Stimulated activated CD4-positive, alpha-beta T cell treated with anti-CD3 and anti-CD28 coated beads, Interleukin-15, amount 100 ng/mL, for 1 hour (primary cell): ENCODE measurements around the gene ALOX5.
"Not testable (repeated sequence)": the region's sequence is repeated elsewhere in the genome, so short reads cannot be mapped to it uniquely, and the experiment has no call there.

Experiments used
- DNase-seq, 2 donors: peaks; one replicate each; pipeline ENCODE4 v3.0.0-alpha.2; 2020; ENCODE audit warnings: low read depth in 1 of 2, low spot score in 1 of 2

ALOX5 gene

DNA sequence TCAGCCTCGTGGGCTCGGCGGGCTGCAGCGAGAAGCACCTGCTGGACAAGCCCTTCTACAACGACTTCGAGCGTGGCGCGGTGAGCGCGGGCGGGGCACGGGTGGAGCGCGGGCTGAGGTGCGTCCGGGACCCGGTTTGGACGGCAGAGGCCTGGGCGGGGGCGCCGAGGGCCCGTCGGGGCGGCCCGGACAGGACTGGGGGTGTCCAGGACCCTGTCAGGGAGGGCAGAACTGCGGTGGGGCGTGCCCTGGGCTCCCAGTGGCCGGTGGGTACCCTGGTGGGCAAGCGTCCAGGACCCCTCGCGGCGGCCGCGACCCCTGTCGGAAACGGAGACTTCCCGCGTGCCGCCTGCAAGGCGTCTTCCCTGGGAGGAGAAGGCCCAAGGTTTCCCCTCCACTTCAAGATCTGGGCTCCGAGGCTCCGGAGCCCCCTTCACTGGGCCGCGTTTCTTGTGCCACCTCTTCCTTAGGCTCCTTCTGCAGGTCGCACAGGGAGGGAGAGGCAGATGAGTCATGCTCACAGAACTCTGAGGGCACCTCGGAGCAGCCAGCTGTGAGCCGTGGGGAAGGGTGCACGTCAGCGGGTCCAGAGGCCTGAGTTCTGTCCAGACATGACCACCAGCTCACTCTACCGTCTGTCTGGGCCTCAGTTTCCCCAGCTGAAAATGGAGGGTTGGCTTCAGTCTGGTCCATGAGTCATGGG lies 485 bp downstream of the ALOX5 start:
- DNase-seq = no peak

DNA sequence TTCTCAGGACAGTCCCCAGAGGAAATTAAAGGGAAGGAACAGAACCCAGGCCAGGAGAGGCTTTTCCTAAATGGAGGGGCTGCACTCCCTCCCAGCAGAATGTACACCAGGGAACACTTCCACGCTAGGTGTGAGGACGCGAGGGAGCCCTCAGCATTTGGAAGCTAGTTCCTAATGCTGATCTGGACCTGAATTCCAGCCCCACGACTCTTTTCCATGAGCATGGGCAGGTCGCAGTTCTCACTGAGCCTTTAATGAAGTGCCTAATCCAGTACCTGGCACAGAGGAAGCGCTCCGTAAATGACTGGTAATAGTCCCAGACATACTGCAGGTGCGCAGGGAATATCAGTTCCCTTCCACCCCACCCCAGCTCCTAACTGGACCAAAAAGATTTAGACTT lies 1.1 kb downstream of the ALOX5 start:
- DNase-seq = no peak

DNA sequence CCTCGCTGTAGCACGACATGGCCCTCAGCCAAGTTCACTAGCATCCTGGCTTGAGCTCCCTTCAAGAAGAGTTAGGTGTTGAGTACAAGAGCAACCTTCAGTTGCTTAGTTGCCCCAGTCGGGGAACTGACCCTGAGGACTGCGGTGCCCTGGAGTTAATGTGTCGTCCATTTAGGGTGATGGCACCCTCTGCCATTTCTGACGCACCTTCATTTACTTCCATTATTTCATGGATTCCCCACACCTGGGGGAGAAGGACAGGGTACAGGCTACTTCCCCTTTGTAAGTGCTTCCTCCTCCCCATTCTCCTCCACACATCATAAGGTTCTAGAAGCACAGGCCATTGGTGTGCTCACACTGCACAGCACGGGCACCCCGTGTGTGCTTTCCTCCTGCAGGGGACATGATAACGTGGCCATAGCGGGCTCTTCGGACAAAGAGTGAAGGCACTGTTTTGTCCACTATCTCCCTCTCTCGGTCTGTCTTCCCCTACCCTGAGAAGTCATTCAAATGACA lies 1.8 kb downstream of the ALOX5 start:
- DNase-seq = no peak

DNA sequence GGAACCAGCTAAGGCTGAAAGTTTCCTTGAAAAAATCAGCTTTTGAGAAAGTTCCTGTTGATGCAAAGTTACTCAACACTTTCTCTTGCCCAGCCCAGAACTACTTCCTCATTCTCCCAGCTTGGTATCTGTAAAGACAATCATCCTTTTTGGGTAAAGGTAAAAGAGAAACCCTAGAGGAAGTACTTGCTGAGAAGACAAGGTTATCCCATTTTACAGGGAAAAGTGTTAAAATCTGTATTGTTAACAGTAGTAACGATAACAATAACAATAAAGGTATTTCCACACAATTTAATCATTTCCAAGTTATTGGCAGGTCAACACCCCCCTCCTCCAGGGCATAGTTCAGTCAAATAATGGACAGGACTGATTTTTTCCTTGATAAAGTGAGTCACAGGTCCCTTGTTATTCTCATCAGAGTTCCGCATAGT lies 2.4 kb downstream of the ALOX5 start:
- no peak for DNase-seq

DNA sequence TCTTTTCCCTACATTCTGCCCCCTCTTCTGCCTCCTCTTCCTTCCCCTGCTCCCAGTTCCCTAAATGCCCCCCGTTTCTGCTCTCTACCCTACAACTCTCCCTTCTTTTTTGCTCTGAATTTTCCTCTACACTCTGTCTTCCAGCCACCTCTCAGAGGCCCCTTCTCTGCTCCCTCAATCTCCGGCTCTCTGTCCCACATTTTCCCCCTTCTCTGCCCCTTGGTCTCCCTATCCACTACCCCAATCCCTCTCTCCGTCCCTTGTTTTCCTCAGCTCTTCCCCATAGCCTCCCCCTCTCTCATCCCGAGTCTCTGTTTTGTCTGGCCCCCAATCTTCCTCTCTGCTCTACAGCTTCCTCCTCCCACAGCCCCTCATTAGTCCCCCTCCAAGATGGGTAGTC lies 3.3 kb downstream of the ALOX5 start:
- no peak for DNase-seq

DNA sequence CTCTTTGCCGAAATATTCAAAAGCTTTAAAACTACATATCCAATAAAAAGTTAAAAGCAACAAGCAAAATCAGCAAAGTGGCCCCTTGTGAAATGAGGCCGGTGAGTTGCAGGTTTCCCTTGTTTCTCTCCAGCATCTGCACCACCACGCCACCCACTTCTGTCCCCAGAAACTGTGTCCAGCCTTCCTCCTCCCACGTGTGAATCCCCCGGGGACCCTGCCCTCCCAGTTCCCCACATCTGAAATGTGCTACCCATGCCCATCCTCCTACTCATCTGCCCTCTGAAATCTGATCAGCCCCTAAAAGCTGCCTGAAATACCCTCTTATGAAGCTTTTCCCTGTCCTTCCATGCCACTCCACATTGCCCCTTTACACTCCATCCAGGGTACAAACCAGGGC lies 3.8 kb downstream of the ALOX5 start:
- DNase-seq = no peak

DNA sequence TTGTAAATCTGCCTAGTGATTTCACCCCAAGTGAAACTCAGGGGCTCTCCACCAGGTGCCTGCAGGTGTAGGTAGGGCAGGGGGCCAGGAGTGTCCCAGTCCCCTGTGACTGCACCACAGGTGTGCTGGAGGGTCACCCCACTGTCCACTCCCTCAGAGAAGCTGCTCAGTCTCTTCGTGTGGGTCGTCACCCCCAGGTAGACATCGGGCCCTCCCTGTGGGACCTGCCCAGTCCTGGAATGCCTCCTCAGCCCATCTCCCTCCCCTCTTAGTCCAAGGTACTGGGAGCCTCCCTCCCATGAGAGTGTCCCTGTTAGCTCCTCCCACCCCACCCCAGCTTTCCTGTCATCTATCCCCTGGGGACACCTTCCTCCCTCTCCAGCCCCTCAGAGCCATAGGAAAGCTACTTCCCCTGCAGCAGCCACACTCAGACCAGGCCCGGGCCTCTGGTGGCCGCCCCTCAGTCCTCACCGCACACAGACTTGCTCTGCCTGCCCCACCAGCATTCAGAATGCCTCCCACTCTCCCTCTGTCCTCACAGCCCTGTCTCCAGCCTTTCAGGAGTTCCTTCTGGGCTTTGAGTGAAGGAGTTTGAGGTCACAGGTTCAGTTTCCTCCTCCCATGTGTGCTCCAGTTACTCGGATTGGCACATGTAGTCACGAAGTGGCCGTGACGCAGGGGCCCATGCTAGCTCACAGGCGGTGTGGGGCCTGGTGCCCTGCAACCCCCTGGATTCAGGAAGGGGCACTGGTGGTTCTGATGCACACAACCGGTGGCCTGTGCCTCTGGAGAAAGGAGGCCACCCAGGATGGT lies 5.1 kb downstream of the ALOX5 start:
- DNase-seq = no peak

DNA sequence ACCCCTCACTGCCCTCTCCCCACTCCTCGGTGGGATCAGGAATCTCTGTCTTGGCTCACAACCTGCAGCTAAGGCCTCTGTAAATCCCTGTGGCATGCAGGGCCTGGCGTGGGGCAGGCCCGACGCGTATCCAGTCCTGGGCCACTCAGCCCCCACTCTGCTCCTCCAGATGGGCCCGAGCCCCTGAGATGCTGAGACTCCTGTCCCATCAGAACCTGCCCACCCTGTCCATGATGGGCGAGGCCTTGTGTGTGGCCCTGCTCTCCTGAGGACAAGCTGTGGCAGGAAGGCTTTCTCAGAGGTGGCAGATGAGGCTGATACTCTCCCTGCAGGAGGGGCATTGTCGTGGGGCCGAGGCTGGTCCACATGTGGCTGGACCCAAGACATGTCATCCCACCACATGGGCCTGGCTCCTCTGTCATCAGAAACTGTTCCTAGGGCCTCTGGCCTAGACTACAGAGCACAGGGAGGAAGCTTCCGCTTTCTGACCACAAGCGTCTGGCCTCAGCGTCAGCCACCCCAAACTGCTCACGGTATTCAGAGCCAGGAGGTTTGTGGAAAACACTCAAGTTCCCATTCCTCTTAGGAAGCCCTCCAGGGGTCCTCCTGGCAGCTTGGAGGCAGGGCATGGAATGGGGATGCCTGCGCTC lies 6.0 kb downstream of the ALOX5 start:
- no peak for DNase-seq

DNA sequence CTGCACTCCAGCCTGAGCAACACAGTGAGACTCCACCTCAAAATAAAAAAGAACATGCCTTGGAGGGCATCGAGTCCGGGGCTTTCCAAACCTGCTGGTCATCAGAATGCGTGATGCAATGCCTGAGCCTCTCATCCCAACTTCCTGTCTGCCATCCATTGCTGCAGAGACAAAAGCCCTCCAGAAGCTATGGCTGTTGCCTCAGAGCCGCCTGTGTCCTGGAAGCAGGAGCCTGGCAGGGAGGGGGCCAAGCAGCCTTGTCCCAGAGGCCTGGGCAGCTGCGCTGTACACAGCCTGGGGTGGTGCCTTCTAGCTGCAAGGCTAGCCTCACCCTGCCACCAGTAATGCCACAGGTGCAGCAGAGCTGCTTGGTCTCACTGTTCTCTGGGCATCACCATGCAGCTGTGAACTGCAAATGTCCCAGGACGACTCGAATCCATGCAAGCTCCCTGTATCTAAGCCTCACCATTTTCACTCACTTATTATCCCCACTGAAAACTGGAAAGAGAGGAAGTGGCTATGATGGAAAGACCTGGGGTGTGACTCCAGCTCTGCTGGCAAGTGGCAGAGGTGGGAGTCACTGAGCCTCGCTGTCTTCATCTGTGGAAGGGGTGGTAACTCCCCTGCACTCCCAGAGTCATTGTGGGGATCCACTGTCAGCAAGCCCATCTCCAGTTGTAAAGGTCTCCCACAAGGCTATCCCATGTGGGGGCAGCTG lies 7.0 kb downstream of the ALOX5 start:
- no peak for DNase-seq

DNA sequence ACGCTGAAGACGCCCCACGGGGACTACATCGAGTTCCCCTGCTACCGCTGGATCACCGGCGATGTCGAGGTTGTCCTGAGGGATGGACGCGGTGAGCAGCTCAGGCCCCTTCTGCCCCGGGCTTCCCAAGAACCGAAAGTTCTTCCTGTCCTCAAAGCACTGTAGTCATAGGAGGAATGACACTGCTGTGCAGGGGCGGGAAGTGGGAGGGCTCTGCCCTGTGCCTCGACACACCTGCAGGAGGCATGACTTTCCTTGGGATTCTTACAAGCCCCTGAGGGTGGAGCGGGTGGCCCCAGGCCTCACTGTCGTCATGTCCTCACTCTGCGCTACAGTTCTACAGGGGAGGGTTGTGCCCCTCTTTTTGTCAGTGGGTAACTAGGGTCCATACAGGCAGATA lies 8.6 kb downstream of the ALOX5 start:
- DNase-seq = no peak

DNA sequence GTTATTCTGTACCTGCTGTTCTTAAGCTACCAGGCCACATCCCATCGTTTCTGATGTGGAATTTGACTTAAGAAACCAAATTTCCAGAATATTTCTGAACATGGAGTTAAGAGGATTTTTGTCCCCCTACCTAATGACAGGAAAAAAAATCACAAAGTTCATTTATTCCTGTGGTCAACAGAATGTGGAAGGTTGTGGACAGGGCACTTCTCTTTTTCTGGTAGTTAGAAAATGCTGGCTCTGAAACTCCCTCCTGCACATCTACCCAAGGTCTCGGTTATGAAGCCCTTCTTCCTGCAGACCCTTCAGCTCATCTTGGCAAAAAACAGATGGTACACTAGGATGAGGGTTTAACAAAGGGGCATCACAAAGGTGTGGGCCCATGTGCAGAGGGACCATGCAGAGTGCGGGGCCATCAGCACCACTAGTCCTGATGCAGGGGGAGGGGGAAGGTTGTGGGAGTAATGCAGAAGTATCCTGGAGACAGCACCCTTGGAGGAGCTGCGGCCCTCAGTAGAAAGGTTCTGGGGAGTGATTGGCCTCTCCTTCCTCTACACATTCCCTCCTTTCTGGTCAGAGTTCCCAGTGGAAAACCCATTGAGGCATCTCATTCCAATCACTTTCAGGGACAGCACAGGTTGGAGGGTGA lies 9.8 kb downstream of the ALOX5 start:
- no peak for DNase-seq

DNA sequence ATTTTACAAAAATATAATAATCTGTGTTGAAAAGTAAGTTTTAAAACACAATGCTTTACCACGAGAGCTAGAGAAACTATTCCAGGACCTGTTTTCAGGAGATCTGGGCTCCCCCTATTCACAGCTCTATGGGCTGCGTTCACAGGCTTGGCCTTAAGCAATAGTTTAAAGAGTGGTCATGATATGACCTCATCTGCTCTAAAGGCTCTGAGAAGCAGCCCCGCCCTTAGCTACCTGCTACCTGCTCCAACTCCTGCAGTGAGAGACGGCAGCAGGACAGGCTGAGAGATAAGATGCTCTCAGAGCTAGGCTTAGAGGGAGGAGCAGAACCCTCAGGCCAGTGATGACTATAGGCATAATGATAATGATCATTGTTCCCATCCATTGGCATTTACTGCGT lies 12.6 kb downstream of the ALOX5 start:
- no peak for DNase-seq

DNA sequence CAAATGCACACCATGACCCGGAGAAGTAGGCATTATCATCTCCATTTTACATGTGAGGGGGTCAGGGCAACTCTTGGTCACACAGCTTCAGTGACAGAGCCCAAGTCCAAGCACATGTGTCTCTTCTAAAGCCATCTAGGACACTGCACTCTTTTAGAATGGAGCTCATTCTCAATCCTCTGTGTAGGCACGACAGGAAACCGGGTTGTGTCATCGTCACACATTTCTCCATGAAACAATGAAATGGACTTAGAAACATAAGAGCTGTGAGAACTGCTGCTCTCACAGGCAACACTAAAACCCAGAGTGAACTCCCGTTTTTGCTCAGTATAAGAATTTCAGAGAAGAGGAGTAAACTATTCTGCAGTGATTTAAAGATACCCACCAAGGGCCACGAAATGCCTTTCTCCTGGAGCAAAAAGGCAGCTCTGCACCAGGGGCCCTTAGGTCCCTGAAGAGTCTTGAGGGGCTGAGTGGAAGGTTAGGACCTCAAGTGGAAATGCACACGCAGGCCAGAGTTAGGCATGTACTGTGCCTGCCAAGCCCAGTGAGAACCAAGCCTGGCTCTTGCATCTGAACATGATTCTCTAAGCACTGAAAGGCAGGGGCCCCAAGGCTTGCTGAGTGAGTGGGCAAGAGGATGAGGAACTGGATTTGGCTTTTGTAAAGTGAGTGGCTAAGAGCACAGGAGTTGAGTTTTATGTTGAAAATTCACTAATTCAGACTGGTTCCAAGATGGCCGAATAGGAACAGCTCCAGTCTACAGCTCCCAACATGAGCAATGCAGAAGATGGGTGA lies 13.3 kb downstream of the ALOX5 start:
- DNase-seq = no peak

DNA sequence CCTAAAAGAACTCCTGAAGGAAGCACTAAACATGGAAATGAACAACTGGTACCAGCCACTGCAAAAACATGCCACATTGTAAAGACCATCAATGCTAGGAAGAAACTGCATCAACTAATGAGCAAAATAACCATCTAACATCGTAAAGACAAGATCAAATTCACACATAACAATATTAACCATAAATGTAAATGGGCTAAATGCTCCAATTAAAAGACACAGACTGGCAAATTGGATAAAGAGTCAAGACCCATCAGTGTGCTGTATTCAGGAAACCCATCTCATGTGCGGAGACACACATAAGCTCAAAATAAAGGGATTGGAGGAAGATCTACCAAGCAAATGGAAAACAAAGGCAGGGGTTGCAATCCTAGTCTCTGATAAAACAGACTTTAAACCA lies 15.7 kb downstream of the ALOX5 start:
- not testable (repeated sequence) for DNase-seq

DNA sequence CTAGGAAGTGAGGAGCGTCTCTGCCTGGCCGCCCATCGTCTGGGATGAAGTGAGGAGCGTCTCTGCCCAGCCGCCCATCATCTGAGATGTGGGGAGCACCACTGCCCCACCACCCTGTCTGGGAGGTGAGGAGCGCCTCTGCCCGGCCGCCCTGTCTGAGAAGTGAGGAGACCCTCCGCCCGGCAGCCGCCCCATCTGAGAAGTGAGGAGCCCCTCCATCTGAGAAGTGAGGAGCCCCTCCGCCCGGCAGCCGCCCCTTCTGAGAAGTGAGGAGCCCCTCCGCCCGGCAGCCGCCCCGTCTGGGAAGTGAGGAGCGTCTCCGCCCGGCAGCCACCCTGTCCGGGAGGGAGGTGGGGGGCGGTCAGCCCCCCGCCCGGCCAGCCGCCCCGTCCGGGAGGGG lies 17.6 kb downstream of the ALOX5 start:
- not testable (repeated sequence) for DNase-seq

DNA sequence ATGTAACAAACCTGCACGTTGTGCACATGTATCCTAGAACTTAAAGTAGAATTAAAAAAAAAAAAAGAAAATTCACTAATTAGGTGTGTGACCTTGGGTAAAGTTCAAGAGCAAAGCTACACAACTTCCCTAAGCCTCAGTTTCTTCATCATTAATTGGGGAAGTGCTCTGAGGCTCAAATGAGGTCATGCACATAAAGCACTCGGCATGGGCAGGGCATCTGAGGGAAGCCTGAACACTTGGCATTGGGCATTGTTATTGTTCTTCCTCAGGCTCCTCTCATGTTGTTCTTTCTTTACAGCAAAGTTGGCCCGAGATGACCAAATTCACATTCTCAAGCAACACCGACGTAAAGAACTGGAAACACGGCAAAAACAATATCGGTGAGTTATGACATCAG lies 21.5 kb downstream of the ALOX5 start:
- no peak for DNase-seq

DNA sequence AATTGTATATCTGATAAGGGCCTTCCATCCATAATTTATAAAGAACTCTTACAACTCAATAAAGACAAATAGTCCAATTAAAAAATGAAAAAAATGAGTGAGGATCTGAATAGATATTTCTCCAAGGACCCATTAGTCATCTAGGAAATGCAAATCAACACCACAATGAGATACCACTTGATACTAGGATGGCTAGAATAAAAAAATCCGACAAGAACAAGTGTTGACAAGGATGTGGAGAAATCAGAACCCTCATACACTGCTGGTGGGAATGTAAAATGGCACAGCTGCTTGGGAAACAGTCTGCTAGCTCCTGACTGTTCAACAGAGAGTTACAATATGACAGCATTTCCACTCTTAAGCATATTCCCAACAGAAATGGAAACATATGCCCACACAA lies 24.6 kb downstream of the ALOX5 start:
- DNase-seq = no peak

DNA sequence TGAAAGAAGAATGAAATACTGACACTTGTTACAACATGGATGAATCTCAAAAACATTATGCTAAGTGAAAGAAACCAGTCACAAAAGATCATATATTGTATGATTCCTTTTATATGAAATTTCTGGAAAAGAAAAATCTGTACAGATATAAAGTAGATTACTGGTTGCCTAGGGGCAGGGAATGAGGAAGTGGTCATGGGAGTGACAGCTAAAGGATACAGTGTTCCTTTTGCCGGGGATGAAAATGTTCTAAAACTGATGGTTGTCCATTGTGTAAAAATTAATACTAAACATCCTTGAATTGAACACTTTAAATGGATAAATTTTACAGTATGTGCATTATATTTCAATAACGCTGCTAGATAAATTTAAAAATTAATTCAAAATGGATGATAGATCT lies 25.1 kb downstream of the ALOX5 start:
- no peak for DNase-seq

DNA sequence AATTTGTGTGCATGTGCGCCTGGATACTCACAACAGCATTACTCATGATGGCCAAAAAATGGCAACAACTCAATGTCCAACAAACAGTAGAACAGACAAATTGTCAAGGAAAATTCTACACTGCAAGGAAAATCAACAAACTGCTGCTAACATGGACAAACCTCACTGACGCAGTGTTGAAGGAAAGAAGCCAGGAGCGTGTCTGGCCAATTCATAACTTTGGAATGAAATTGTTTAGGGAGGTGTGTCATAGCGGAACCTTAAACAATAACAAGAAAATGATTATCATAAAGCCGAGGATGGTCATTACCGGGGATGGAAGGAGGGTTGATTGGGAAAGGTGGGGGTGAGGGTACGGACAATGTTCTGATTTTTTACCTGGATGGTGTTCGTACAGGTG lies 29.1 kb downstream of the ALOX5 start:
- no peak for DNase-seq
